SK-N-SH (cell line): ENCODE measurements around the gene ADM.

ENCODE experiments used
- FOSL2 ChIP-seq: IDR thresholded peaks from 2 replicates; pipeline ENCODE4 v1.4.0; 2012; ENCODE audit warnings: low read depth, mild to moderate bottlenecking, moderate library complexity, borderline replicate concordance
- FOXM1 ChIP-seq: IDR thresholded peaks from 2 replicates; pipeline ENCODE4 v1.4.0; 2012; ENCODE audit warnings: low read depth, mild to moderate bottlenecking
- POLR2AphosphoS5 ChIP-seq: IDR thresholded peaks from 2 replicates; pipeline ENCODE4 v1.6.1; 2012; ENCODE audit warnings: low read depth, low read length
- RFX5 ChIP-seq: IDR thresholded peaks from 2 replicates; pipeline ENCODE4 v1.6.1; 2012; ENCODE audit warnings: mild to moderate bottlenecking, improper control_type of control experiment, low read length
- TAF1 ChIP-seq: IDR thresholded peaks from 2 replicates; pipeline ENCODE4 v1.6.1; 2012; ENCODE audit warnings: low read depth, mild to moderate bottlenecking, low read length, moderate library complexity, borderline replicate concordance
- TF ChIP-seq, protein P1 (sequence below): fragments of 200-600 bp; sonication (generic); IDR thresholded peaks from 2 replicates; pipeline ENCODE4 v1.6.1; 2017; ENCODE audit warnings: antibody characterized with exemption, mild to moderate bottlenecking, moderate library complexity
- TF ChIP-seq, protein P2 (sequence below): IDR thresholded peaks from 2 replicates; pipeline ENCODE4 v1.6.1; 2012; ENCODE audit warnings: mild to moderate bottlenecking, low read depth, low read length, moderate library complexity
- TF ChIP-seq, protein P3 (sequence below): IDR thresholded peaks from 2 replicates; pipeline ENCODE4 v1.4.0; 2012; ENCODE audit warnings: low read depth

DNA sequence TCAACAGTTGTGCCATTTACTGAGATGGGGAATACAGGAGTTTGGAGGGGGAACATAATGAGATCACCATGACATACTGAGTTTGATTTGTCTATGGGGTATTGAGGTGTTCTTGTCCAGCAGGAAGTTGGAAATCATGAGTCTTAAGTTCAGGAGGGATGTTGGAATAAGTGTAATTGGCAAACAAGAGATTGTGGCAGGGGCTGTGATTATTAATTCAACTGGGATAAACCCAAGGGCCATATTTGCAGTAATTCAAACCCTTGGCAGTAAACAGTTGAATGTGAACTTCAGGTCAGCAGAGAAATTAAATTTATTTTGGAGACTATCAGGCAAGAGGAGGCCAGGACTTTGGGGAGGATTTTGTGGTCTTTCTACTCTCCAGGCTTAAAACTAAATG lies 33.4 kb downstream of the ADM start:
- TF ChIP-seq, protein P1, sequence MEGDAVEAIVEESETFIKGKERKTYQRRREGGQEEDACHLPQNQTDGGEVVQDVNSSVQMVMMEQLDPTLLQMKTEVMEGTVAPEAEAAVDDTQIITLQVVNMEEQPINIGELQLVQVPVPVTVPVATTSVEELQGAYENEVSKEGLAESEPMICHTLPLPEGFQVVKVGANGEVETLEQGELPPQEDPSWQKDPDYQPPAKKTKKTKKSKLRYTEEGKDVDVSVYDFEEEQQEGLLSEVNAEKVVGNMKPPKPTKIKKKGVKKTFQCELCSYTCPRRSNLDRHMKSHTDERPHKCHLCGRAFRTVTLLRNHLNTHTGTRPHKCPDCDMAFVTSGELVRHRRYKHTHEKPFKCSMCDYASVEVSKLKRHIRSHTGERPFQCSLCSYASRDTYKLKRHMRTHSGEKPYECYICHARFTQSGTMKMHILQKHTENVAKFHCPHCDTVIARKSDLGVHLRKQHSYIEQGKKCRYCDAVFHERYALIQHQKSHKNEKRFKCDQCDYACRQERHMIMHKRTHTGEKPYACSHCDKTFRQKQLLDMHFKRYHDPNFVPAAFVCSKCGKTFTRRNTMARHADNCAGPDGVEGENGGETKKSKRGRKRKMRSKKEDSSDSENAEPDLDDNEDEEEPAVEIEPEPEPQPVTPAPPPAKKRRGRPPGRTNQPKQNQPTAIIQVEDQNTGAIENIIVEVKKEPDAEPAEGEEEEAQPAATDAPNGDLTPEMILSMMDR: no peak
- TF ChIP-seq TAF1 (no peak), RFX5 (no peak), FOSL2 (no peak), FOXM1 (no peak), POLR2AphosphoS5 (no peak)
- TF ChIP-seq, protein P2, sequence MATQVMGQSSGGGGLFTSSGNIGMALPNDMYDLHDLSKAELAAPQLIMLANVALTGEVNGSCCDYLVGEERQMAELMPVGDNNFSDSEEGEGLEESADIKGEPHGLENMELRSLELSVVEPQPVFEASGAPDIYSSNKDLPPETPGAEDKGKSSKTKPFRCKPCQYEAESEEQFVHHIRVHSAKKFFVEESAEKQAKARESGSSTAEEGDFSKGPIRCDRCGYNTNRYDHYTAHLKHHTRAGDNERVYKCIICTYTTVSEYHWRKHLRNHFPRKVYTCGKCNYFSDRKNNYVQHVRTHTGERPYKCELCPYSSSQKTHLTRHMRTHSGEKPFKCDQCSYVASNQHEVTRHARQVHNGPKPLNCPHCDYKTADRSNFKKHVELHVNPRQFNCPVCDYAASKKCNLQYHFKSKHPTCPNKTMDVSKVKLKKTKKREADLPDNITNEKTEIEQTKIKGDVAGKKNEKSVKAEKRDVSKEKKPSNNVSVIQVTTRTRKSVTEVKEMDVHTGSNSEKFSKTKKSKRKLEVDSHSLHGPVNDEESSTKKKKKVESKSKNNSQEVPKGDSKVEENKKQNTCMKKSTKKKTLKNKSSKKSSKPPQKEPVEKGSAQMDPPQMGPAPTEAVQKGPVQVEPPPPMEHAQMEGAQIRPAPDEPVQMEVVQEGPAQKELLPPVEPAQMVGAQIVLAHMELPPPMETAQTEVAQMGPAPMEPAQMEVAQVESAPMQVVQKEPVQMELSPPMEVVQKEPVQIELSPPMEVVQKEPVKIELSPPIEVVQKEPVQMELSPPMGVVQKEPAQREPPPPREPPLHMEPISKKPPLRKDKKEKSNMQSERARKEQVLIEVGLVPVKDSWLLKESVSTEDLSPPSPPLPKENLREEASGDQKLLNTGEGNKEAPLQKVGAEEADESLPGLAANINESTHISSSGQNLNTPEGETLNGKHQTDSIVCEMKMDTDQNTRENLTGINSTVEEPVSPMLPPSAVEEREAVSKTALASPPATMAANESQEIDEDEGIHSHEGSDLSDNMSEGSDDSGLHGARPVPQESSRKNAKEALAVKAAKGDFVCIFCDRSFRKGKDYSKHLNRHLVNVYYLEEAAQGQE: no peak
- TF ChIP-seq, protein P3, sequence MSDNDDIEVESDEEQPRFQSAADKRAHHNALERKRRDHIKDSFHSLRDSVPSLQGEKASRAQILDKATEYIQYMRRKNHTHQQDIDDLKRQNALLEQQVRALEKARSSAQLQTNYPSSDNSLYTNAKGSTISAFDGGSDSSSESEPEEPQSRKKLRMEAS: no peak
